ENCODE results near the gene OSCP1.

OSCP1 gene

DNA sequence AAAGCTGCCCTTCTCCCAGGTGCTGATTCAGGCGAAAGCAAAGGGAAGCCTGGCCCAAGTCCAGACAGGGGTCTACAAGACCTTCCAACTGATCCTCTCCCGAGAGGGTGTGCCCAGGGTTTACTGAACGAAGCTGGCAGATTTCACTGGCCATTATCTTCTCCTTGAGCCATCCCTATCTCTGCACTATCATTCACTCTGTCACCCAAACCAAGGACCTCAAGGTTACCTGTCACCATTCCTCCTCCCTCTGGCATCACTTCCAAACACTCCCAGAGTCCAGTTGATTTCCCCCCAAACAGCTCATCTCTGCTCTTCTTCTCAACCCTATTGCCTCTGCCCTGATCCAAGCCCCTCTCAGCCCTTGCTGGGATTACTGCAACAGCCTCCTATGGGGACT lies 69.5 kb downstream of the OSCP1 start:
- DNase-seq, result no peak

DNA sequence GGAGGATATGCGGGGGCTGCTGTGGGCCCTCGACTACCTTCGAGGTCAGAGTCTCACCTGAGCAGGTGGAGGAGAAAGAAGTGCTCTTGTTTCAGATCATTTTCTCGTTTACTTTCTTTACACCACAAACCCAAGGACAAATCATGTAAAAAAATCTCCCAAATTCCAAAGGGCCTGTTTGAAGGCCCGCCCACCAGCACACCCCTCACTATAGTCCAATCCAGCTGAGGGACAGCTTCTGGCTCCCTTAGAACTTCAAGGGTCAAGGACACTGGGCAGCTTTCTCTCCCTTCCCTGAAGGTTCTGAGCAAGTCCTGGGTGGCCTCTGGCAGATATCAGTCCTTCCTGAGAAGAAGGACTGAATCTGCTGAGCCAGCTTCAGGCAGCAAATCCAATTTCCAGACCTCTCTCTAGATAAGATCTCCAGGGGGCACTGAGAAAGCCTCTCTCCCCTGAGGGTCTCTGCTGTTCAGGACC lies 70.1 kb downstream of the OSCP1 start:
- DNase-seq, result no peak

DNA sequence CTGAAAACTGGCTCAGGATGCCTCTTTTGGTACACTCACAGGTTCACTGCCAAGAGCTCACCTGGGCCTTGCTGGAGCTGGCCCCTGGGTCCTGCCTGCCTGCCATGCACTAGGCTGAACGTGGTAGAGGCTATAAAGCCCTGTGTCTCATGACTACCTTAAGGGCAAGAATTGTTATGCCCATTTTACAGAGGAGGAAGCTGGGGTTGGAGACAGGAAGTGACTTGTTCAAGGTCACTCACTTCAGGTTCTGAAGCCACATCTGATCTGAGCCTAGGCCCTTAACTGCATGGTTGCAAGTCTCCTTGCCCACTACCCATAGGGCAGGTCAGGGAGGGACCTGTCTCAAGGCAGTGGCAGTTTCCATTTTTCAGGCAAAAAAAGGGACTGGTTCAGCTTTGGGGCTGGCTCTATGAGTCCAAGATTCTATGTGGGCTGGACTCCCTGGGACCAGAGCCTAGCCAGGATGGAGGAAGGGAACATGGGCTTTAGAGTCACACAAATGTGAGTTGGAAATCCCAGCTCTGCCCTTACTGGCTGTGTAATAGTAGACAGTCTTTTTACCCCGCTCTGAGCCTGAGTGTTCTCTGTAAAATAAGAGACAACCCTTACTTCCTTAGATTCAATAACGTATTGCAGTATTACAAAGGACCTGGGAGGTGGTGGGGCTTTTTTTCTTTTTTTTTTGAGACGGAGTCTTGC lies 72.3 kb downstream of the OSCP1 start:
- no peak for DNase-seq

DNA sequence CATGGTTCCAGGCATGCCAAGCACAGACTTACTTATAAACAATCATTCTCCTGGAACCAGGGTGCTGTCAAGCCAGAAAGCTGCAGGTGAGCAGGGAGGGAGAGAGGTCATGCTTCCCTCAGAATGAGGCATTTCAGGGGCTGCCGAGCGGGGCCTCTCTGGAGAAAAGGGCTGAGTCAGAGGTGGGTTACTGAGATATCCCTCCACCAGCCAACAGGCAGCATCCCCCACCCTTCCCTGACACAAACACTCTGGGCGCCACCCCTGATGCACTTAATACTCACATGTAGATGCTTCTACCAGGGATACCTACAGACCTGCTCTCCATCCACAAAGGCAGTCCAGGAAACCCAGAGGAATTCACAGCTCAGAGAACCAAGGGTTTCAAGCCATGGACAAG lies 77.6 kb downstream of the OSCP1 start:
- no peak for DNase-seq

DNA sequence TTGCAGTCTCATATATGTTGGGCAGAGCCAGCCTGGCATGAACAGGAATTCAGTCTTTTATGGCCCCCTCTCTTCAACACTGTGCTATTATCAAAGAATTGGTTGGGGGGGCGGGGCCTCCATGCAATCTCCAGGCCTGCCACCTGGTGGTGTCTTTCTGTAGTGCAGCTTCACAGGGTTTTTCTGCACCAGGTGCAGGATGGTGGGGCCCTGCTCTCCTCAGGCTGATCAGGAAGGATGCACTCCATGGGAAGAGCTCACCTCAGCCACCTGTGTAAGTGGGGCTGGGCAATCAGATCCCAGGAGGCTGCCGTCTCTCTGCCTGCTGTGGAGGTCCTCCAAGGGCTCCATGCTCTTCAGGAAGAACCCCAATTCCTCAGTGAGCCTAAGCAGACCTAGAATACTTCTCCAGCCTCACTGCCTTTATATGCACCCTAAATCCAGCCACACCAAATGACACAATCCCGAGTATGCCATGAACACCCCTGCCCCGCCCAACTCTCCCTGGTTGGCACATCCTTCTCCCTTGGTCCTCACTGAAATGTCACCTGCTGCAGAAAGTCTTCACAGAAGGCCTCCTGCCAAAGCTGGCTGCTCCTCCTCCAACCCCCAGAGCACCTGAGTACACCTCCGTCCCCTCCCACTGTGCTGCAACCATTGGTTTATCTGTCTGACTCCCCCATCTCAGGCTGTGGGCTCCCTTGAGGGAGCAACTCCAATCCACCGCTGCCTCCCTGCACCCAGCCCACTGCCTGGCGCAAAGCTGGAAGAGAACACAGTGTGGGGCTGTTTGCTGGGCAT lies 81.0 kb downstream of the OSCP1 start:
- no peak for DNase-seq

Measured in NCI-H1436 treated with DMSO at 0.1 percent for 48 hours (cell line).